Measurements from ENCODE around the gene SEPTIN12. TPM values are rescaled to one million over a fixed set of nuclear protein-coding genes. Genes with fewer than 3 reads are reported as not detected.

SEPTIN12 gene, protein sequence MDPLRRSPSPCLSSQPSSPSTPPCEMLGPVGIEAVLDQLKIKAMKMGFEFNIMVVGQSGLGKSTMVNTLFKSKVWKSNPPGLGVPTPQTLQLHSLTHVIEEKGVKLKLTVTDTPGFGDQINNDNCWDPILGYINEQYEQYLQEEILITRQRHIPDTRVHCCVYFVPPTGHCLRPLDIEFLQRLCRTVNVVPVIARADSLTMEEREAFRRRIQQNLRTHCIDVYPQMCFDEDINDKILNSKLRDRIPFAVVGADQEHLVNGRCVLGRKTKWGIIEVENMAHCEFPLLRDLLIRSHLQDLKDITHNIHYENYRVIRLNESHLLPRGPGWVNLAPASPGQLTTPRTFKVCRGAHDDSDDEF
- total RNA-seq, result not detected in 2 replicates

DNA sequence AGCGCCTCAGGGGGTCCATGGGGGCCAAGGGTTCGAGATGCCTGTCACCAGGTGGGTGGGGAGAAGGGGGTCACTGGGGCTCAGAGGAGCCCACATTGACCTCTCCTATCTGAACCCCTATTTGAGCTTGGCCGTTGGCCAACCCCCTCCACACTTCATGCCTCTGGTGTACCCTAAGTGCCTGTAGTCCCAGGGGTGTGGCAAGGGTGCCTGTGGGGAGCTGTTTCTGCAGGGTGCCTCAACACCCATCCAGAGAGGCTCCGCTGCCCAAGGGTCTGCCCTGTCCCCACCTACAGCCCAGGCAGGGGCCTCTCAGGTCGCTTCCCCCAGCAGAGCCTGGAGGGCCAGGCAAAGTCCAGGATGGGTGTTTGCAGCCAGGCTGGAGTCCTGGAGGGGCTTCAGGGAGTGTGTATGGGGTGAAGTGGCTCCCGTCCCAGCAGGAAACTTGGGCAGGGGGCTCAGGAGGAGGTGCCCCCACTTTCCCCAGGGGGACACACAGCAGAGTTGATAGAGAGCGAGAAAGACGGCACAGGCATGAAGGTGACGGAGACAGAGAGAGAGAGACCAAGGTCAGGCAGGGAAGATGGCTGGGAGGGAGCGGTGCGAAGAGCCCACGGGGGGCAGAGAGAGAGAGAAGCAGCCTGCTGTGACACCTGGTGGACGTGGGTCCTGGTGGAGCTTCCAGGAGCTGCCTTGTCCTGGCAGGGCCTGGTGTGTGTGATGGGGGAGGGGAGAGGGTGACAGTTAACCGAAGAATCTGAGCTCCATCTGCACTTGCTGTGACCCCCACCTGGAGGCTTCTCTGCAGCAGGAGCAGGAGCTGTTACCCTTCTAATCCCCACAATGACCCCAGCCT lies at the start of gene SEPTIN12:
Gene SEPTIN12 (minus strand): TSS at position 719 of the 856 bp plus-strand sequence. CDS start 700 bp downstream, at position 19.

DNA sequence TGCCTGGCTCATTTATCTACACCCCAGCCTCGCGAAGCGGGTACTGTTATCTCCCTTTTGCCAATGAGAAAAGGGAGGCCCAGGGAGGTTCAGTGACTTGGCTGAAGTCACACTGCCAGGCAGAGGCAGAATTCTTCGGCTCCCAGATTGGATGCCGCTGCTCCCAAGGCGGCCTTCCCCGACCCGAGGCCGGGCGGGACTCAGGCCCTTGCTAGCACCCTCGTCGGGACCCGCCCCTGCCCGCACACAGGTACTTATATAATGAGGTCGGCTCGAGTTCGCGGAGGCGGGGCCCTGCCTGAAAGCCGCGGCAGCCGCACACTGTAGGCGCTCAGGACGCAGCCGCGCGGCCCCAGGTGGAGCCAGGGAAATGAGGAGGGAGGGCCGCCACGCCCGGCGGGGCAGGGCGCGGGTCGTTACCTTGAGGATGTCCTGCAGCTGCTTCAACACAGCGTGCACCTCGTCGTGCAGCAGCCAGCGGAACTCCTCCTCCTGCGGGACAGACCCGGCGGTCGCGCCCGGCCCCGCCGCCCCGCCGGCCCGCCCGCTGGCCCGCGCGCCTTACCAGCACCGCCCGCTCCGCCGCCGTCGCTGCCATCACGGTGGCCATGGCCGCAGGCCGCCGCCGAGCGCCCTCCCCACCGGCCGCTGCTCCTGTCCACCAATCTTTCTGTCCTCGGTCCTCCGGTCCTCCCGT lies 14.0 kb upstream of the SEPTIN12 start, which contains the start of gene ROGDI:
Gene ROGDI (minus strand): TSS at position 672 of the 697 bp plus-strand sequence. CDS start 62 bp downstream, at position 610.

DNA sequence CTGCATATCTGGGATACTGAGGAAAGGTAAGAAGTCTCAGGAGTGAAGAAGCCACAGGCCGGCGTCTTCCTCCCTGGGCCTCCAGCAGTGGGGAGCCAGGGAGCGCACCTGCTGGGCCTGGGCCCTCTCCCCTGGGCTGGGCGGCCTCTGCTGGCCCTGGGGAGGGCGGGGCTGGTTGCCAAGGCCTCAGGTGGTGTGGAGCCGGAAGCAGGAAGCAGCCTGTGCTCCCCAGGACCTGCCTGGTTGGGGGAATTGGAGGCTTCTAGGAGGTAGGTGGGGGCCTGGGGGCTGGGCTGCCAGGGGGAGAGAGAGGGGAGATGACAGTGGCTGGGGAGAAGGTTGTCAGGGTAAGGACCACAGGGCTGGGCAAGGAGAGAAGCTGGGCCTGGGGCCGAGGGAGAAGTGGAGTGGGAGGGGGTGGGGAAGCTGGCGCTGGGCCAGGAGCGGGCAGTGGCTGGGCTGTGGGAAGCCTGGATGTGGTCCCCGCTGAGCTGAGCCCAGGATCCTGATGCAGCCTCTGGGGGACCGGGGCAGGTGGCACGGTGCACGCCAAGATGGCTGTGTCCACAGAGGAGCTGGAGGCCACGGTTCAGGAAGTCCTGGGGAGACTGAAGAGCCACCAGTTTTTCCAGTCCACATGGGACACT lies 7.2 kb upstream of the SEPTIN12 start, which contains the start of gene SMIM22:
Gene SMIM22 (plus strand): TSS at position 189 of the 647 bp plus-strand sequence. CDS start 366 bp downstream, at position 555.

DNA sequence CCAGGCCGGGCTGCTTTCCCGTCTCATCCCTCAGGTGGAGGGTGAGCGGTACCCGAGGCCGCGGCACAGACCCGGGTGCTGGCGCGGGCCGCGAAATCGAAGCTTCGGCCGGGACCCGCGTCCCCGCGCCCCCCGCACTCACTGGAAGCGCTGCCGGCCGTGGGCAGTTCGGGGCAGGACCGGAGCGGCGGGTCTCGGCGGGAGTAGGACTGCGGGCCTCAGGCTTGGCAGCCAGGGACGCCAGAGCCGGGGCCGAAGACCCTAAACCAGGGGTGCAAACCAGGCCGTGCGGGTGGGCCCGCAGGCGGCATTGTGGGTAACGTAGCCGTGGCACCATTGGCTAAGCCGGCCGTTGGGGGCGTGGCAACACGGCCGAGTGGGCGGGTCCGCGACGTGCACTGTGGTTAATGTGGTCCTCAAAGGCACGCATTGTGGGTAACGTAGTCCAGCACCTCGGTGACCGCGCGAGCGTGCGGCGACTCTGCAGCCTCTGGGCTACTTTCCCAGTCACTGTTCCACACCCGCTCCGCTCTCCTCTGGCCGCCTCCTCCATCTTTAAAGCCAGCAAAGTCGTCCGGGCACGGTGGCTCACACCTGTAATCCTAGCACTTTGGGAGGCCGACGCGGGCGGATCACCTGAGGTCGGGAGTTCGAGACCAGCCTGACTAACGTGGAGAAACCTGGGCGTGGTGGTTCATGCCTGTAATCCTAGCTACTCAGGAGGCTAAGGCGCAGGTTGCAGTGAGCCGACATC lies 21.1 kb downstream of the SEPTIN12 start, which contains the start of gene ZNF500:
Gene ZNF500 (minus strand): TSS at position 288 of the 754 bp plus-strand sequence. CDS start 1,184 bp downstream, outside the sequence.

DNA sequence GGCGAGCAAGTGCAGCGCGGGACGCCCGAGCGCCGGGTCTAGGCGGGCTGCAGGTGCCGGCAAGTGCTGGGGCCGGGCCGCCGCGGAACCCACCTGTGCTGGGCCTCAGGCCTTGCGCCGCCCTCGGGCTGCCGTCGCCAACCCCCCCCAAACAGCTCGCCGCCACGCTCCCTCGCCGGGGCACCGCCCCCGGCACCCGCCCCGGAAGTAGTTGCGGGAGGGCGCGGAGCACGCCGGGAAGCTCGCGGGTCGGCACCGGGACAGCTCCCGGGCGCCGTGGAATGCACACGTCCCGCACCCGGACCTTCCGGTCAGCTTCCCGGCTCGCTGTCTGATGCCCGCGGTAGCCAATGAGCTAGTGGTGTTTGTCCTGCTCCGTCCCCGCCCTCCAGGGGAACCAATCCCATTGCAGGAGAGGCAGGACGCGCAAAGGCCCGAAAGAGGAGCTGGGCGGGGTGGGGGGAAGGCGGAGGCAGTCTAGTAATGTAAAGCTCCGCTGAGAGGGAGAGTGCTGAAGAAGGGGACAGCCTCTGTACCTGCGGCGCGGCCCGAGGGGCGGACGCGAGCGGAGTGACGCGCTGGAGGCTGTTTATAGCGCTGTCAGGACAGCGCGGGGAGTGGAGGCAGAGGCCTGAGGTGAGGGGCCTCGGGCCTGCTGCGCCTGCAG lies 53.9 kb downstream of the SEPTIN12 start, which contains the start of the genes ANKS3 and DNAAF8:
Gene ANKS3 (minus strand): TSS at position 209 of the 667 bp plus-strand sequence. CDS start 4,122 bp downstream, outside the sequence.
Gene DNAAF8 (plus strand): TSS at position 475 of the 667 bp plus-strand sequence. CDS start 1,978 bp downstream, outside the sequence.

Other genes with a start within 250 kb of the SEPTIN12 start
- gene CDIP1, start 249.6 kb downstream of the SEPTIN12 start, total RNA-seq, result 6.8 and 10.2 TPM in 2 replicates
- gene C16orf96, start 232.0 kb downstream of the SEPTIN12 start, total RNA-seq, result under 0.01 TPM in 2 replicates
- gene UBALD1, start 173.5 kb downstream of the SEPTIN12 start, total RNA-seq, result 3.8 and 4.5 TPM in 2 replicates
- gene MGRN1, start 163.5 kb downstream of the SEPTIN12 start, total RNA-seq, result 17.6 and 25.1 TPM in 2 replicates
- gene NUDT16L1, start 94.8 kb downstream of the SEPTIN12 start, total RNA-seq, result 23.8 and 28.0 TPM in 2 replicates
- gene ANKS3, start 54.1 kb downstream of the SEPTIN12 start, total RNA-seq, result 26.0 and 32.0 TPM in 2 replicates
- gene DNAAF8, start 53.8 kb downstream of the SEPTIN12 start, total RNA-seq, result 1.4 and 1.7 TPM in 2 replicates
- 5.0 and 8.1 TPM in 2 replicates for gene ZNF500, start 21.2 kb downstream of the SEPTIN12 start, total RNA-seq
- not detected in 2 replicates for gene SMIM22, start 7.0 kb upstream of the SEPTIN12 start, total RNA-seq
- gene ROGDI, start 14.3 kb upstream of the SEPTIN12 start, total RNA-seq, result 7.8 and 12.1 TPM in 2 replicates
- gene GLYR1, start 58.9 kb upstream of the SEPTIN12 start, total RNA-seq, result 33.1 and 42.1 TPM in 2 replicates
- 13.4 and 16.5 TPM in 2 replicates for gene UBN1, start 59.1 kb upstream of the SEPTIN12 start, total RNA-seq
- 5.4 and 8.9 TPM in 2 replicates for gene PPL, start 148.8 kb upstream of the SEPTIN12 start, total RNA-seq
- gene SEC14L5, start 170.0 kb upstream of the SEPTIN12 start, total RNA-seq, result 0.09 and 0.28 TPM in 2 replicates
- gene NAGPA, start 245.6 kb upstream of the SEPTIN12 start, total RNA-seq, result 14.1 and 22.0 TPM in 2 replicates